GM19463 (cell line): ENCODE measurements around the gene SLC50A1.
A peak's percentile ranks its signal among the peaks of the same experiment; 100 is the strongest.

ENCODE experiments used
- ATAC-seq: cut with Tn5 transposase; IDR thresholded peaks from one replicate; pipeline ENCODE4 v1.9.1; 2021; ENCODE audit warnings: mild to moderate bottlenecking, moderate library complexity; ENCODE audit not compliant: unreplicated experiment

Gene SLC50A1

GRCh38 chr1:155169541-155169940 lies 33.9 kb downstream of the SLC50A1 start:
- ATAC-seq: no peak

GRCh38 chr1:155170101-155170785 lies 34.6 kb downstream of the SLC50A1 start:
- no peak for ATAC-seq

DNA sequence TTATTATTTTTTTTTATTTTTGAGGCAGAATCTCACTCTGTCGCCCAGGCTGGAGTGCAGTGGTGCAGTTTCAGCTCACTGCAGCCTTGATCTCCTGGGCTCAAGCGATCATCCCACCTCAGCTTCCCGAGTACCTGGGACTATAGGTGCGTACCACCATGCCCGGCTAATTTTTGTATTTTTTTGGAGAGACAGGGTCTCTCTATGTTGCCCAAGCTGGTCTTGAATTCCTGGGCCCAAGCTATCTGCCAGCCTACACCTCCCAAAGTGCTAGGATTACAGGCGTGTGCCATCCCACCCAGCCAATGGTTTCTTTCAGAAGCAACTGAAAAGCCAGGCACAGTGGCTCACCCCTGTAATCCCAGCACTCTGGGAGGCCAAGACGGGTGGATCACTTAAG lies 35.2 kb downstream of the SLC50A1 start:
- ATAC-seq: no peak

- ATAC-seq: peak; percentile 19
Observed at GRCh38 chr1:155171836-155172731, 36.4 kb downstream of the SLC50A1 start.

GRCh38 chr1:155172732-155173477 lies 37.3 kb downstream of the SLC50A1 start, which contains the start of gene KRTCAP2:
Gene KRTCAP2 (minus strand): TSS chr1:155173304. CDS start chr1:155173224, 80 bp downstream.
- ATAC-seq: peak; percentile 73

DNA sequence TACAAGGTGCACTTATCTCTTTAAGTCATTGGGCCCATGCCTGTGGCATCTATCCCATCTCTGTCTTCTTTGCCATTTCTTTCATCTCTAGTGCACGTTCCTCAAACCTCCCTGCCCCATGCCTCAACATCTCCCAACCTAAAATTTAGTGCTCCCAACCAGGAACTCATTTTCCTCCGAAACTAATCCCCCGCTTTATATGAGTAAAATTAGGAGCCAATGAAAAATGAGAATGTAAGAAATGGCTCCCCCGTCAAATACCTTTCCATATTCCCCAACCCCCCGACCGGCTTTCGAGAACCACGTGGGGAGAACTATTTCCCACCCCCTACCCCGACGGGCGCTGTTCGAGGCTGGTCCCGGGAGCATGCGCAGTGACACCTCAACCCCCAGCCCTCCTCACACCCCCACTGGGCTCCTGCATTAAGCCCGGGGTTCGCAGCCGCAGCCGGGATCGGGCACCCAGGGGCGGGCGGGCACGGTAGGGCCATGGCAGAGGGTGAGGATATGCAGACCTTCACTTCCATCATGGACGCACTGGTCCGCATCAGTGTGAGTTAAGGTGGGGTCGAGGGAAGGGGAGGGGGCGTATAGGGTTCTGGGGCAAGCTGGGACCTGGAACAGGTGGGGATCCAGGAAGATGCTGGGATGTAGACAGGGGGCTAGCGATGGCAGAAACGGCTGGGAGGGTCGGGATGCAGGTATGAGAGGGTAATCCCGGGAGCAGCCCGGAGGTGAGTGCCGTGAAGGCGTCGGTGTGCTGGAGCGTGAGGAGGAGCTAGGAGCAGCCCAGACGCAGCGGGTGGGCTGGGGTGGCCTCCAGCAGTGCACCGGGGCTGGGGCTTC lies 38.0 kb downstream of the SLC50A1 start, which contains the start of gene TRIM46:
TRIM46 (plus strand) TSS at position 372 of the 846 bp plus-strand sequence; CDS start at position 490, 118 bp downstream.
- no peak for ATAC-seq

GRCh38 chr1:155174324-155175280 lies 39.0 kb downstream of the SLC50A1 start:
- no peak for ATAC-seq

DNA sequence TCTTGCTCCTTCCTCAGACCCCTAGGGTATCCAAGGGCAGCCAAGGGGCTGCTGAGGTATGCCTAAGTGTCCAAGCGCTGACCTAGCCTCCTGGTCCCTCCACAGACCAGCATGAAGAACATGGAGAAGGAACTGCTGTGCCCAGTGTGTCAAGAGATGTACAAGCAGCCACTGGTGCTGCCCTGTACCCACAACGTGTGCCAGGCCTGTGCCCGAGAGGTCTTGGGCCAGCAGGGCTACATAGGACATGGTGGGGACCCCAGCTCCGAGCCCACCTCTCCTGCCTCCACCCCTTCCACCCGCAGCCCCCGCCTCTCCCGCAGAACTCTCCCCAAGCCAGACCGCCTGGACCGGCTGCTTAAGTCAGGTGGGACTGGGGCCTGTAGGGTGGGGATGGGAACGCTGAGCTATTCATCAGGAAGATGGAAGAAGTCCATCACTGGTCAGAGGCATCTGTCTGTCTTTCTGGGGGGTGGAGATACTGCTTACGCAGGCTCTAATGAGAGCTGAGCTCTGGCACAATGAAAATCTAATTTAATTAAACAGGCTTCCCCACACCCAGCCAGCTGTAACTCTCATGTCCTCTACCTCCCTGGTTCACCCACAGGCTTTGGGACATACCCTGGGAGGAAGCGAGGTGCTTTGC lies 39.8 kb downstream of the SLC50A1 start:
- no peak for ATAC-seq

DNA sequence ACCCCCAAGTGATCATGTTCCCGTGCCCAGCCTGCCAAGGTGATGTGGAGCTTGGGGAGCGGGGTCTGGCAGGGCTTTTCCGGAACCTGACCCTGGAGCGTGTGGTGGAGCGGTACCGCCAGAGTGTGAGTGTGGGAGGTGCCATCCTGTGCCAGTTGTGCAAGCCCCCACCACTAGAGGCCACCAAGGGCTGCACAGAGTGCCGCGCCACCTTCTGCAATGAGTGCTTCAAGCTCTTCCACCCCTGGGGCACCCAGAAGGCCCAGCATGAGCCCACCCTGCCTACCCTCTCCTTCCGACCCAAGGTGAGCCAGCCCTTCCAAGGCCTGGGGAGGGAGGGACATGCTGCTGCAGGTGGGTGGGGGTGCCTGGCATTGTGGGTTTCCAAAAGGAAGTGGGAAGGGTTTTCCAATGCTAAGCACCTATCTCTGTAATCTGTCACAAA lies 40.3 kb downstream of the SLC50A1 start:
- no peak for ATAC-seq

DNA sequence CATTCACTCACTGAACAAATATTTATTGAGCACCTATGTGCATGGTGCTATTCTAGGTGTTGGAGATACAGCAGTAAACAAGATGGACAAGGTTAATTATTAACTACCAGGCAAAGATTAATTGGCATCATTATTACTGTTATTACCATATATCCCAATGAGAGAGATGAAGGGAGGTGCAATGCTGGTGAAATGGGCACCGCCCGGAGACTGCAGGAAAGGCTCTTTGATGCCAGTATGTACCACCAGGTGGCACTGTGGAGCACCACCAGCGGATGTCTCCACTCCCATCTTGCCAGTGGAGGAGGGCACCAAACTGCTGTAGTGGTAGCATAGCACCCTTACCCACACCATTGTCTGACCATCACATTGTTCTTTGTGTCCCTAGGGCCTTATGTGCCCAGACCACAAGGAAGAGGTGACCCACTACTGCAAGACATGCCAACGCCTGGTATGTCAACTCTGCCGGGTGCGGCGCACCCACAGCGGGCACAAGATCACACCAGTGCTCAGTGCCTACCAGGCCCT lies 41.0 kb downstream of the SLC50A1 start:
- no peak for ATAC-seq

DNA sequence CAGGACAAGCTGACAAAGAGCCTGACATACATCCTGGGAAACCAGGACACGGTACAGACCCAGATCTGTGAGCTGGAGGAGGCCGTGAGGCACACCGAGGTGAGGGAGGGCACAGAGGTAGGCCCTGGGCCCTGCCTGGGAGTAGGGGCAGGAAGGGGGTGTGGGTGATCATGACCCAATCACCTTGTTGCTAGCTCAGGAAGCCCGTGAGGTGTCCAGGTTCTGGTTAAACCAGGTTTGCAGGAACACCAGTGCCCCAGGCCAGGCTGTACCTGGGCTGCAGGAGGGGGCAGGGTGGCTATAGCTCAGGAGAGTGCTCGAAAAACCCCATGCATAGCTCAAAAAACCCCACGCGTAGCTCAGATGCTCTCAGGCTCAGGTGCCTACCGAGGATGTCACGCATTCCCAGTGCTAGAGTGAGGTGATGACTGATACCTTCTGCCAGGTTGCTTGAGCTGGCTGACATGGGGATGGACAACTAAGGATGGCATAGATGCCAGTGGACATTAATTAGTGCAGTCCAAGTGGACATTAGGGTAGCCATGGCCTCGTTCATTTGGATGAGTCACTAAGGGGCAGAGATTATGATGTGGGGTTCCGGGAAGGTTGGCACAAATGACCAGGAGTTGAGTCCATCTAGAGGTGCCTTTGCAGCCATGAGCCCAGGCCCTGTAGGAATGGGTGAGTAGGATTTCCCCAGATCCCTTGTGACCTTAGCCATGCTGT lies 41.7 kb downstream of the SLC50A1 start:
- no peak for ATAC-seq

- no peak for ATAC-seq
Observed at GRCh38 chr1:155177918-155178281, 42.2 kb downstream of the SLC50A1 start.

DNA sequence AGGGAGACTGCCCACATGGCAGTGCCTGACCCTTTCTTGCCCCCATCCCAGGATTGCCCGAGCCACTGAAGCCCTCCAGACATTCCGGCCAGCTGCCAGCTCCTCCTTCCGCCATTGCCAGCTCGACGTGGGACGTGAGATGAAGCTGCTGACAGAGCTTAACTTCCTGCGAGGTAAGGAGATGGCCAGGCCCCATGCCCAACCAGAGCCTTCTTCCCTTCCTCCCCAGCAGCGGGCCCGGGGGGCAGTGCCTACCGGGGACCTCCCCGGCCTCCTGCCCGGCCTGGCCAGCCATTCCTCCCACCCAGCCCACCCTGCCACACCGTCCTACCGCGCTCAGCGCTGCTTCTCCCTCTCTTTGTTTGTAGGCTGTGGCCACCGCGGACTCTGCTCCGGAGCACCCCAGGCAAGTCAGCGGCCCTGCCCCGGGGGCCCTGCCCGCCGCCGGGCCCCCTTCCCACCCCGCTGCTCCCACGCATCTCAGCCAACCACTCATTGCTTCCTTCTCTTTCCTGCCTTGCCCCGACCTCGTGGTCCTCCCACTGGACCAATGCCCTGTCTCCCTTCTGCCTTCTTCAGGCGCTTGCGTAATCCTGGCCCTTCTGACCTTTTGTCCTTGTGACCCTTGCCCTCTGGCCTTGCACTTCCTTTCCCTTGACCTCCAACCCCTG lies 42.9 kb downstream of the SLC50A1 start:
- no peak for ATAC-seq

DNA sequence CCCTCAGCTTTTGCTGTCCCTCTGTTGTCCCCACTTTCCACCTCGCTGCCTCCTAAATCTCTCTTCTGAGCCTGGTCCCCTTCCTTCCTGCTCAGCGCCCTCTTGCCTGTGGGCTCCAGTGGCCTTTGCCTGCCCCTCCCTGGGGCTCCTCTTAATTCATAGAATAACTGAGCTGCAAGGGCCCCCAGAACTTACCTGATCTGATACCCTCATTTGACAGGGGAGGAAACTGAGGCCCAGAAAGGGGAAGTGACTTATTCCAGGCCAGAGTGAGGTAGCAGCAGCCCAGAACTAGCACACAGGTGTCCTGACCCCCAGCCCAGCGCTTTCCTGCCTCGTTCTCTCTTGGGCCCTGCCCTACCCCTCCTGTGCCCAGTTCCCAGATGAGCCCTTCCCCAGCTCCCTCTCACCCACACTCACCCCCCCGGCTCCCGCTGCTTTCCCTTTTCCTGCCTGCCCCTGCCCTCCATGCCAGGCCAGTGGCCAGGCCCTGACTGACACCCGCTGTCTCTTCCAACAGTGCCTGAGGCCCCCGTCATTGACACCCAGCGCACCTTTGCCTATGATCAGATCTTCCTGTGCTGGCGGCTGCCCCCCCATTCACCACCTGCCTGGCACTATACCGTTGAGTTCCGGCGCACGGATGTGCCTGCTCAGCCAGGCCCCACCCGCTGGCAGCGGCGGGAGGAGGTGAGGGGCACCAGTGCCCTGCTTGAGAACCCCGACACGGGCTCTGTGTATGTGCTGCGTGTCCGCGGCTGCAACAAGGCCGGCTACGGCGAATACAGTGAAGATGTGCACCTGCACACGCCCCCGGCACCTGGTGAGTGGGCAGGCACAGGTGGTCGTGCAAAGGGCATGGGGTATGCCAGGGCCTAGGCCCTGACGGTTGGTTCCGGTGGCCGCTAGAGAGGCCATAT lies 43.7 kb downstream of the SLC50A1 start:
- no peak for ATAC-seq

DNA sequence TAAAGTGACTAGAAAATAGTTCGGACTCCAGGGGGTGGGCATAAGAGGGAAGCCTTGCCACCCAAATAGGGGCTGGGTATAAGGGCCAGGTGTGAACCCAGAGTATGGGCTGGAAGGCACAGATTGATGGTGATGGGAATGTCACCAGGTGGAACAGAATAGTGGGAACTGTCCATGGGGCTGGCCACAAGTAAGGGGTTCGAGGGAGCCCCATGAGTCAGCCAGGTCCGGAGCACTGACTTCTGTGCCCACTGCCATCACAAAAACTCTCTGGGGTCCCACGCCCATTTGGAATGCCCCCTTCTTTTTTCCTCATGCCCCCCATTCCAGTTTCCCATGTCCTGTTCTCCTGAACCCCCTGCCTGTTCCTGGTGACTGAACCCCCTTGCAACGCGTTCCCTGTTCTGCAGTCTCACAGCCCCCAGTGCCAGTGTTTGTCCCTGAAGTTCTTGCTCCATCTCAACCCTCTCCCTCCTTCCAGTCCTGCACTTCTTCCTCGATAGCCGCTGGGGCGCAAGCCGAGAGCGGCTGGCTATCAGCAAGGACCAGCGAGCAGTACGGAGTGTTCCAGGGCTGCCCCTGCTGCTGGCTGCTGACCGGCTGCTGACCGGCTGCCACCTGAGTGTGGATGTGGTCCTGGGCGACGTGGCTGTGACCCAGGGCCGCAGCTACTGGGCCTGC lies 45.9 kb downstream of the SLC50A1 start:
- no peak for ATAC-seq
